Activated B cell treated with CpG ODN at 0.5 μM for 24 hours (primary cell): ENCODE measurements around the gene UBE2V1. TPM values are rescaled to one million over a fixed set of nuclear protein-coding genes. Genes with fewer than 3 reads are reported as not detected.
A peak's percentile ranks its signal among the peaks of the same experiment; 100 is the strongest.
"Not testable (repeated sequence)": the region's sequence is repeated elsewhere in the genome, so short reads cannot be mapped to it uniquely, and the experiment has no call there.

ENCODE experiments used
- ATAC-seq: fragments of 200-7000 bp; cut with Tn5 transposase; one replicate; pipeline ENCODE4 v1.10.0; 2021; ENCODE audit warnings: low read depth, mild to moderate bottlenecking, moderate library complexity
- CTCF ChIA-PET: fragments of 350-600 bp; sonication (Branson Sonifier 250); formaldehyde crosslinking; loops from one replicate; lab custom pipeline; 2021; ENCODE audit warnings: antibody characterized with exemption; lab: Charles Lee
- POLR2A ChIA-PET: fragments of 350-600 bp; sonication (Branson Sonifier 250); formaldehyde crosslinking; loops from one replicate; lab custom pipeline; 2021; ENCODE audit warnings: antibody characterized with exemption; lab: Charles Lee
- DNase-seq: peaks from one replicate; pipeline ENCODE4 v3.0.0; 2022
- H3K27ac Mint-ChIP-seq: one replicate; pipeline ENCODE4 v1.8.0; 2020; ENCODE audit warnings: mixed read lengths
- H3K27me3 Mint-ChIP-seq: one replicate; pipeline ENCODE4 v1.8.0; 2021; ENCODE audit warnings: mixed read lengths
- H3K36me3 Mint-ChIP-seq: one replicate; pipeline ENCODE4 v1.8.0; 2021; ENCODE audit warnings: low read depth, mixed read lengths
- H3K4me1 Mint-ChIP-seq: one replicate; pipeline ENCODE4 v1.8.0; 2021; ENCODE audit warnings: mixed read lengths
- H3K4me3 Mint-ChIP-seq: one replicate; pipeline ENCODE4 v1.8.0; 2020; ENCODE audit warnings: mild to moderate bottlenecking, mixed read lengths
- H3K9me3 Mint-ChIP-seq: one replicate; pipeline ENCODE4 v1.8.0; 2020; ENCODE audit warnings: mixed read lengths
- intact Hi-C: fragments of 100-400 bp; cut with micrococcal nuclease; formaldehyde crosslinking; loops from one replicate; pipeline ENCODE4 v1.15.1; 2024
- total RNA-seq: library from RNA; stranded (reverse); gene quantifications from 2 replicates; pipeline ENCODE4 v1.2.3, GENCODE V29; 2022
- TF ChIP-seq, protein P1 (sequence below): fragments of 200-600 bp; IDR thresholded peaks from one replicate; pipeline ENCODE4 v1.8.0; 2022; ENCODE audit warnings: antibody characterized with exemption, mild to moderate bottlenecking

UBE2V1 gene
- total RNA-seq, 1 donor from 2014 or later, result 166 TPM

DNA sequence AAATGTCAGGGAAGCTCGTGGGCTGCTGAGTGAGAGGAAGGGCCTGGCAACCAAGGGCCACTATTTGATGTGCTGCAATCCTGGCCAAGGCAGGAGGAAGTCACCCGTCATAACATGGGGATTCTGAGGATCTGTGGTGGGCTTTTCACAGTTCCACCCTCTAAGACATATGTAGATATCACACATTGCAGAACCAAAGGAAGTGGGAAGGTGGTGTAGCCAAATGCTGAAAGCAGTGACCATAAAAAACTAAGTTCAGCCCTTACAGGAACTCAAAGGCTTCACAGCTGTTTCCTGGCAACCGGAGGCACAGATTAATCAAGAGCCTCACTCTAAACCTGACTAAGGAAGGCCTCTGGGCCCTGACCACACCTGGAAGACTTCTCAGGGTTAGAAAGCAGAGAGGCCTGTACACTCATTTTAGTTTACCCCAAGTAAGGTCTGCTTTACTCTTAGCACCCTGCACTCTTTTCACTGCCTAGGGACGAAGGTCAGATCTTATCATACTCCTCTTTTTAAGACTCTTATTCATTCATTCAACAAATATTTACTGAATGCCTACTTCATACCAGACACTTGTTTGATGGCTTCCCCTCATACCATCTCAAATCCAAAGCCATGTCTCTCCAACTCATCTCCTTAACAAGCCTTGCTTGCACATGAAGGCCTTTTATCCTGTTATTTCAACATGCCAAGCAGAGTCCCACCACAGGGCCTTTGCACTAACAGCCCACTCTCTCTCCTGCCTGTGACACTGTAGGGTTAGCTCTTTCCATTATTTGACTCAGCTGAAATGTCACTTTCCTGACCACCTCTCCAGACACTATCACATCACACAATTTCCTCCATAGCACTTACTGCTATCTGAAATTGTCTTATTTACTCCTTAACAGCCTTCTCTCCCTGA lies 2.6 kb downstream of the UBE2V1 start:
- intact Hi-C loops, result loop anchor here (2.0 kb wide), 1 partner anchor 14 kb away; no protein-coding TSS in a partner anchor
- peaks cover 89% of the 10 kb centered on the region for H3K4me1 Mint-ChIP-seq
- H3K36me3 Mint-ChIP-seq, result peaks cover 31% of the 10 kb centered on the region
- no peaks in the 10 kb centered on the region for H3K27me3 Mint-ChIP-seq
- H3K27ac Mint-ChIP-seq, result peak overlapping the region; percentile 88
- ATAC-seq (peak; percentile 31), DNase-seq (no peak)
- peak overlapping the region; percentile 98 for H3K4me3 Mint-ChIP-seq
- TF ChIP-seq, protein P1, sequence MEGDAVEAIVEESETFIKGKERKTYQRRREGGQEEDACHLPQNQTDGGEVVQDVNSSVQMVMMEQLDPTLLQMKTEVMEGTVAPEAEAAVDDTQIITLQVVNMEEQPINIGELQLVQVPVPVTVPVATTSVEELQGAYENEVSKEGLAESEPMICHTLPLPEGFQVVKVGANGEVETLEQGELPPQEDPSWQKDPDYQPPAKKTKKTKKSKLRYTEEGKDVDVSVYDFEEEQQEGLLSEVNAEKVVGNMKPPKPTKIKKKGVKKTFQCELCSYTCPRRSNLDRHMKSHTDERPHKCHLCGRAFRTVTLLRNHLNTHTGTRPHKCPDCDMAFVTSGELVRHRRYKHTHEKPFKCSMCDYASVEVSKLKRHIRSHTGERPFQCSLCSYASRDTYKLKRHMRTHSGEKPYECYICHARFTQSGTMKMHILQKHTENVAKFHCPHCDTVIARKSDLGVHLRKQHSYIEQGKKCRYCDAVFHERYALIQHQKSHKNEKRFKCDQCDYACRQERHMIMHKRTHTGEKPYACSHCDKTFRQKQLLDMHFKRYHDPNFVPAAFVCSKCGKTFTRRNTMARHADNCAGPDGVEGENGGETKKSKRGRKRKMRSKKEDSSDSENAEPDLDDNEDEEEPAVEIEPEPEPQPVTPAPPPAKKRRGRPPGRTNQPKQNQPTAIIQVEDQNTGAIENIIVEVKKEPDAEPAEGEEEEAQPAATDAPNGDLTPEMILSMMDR, result no peak
- ChIA-PET POLR2A (interaction anchor here (0.8 kb wide), 1 partner anchor 39 kb away, joined by 3 read pairs; no protein-coding TSS in a partner anchor), CTCF (interaction anchor here (1.0 to 1.8 kb wide), 5 partner anchors 25 to 131 kb away, joined by 4 to 8 read pairs (median 6); no protein-coding TSS in a partner anchor)
- H3K9me3 Mint-ChIP-seq, result no peaks in the 10 kb centered on the region

DNA sequence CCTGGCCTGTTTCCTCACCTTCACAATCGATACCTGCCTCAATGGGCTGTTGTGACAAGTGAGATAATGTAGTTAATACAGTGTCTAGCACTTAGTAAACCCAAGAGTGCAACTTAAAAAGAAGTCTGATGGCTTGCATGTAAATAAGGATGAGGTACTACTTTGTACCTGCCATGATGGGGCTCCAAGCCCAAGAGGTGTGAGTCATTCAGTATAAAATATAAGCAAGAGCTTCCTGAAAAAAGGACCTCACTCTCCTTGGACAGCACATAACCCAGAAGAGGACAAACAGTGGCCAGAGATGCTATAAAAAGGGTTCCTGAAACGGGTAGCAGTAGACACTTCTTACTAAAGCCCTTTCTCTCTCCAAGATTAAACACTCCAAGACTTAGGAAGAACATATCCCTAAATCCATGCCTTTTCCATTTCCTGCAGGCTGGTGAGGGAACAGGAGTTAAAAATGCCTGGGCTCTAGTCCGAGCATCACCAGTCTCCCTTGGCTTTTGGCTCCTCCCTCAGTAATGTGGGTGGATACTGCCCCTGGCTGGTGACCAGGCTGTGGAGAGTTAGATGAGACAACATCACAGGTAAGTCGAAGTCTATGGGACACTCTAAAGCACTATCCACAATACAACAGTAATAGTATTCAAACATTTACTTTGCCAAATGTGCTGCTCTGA lies 4.3 kb downstream of the UBE2V1 start:
- peaks cover 77% of the 10 kb centered on the region for H3K4me1 Mint-ChIP-seq
- DNase-seq, result no peak
- CTCF ChIA-PET, result interaction anchor here (1.6 to 1.7 kb wide), 2 partner anchors 37 to 129 kb away, joined by 3 to 7 read pairs; no protein-coding TSS in a partner anchor
- intact Hi-C loops, result no loop called here
- peak overlapping the region; percentile 59 for H3K27ac Mint-ChIP-seq
- no peaks in the 10 kb centered on the region for H3K9me3 Mint-ChIP-seq
- no peak for ATAC-seq
- H3K36me3 Mint-ChIP-seq, result peaks cover 35% of the 10 kb centered on the region
- TF ChIP-seq, protein P1, result no peak
- peak overlapping the region; percentile 7 for H3K4me3 Mint-ChIP-seq
- POLR2A ChIA-PET, result interaction anchor here (0.7 kb wide), 1 partner anchor 39 kb away, joined by 6 read pairs; no protein-coding TSS in a partner anchor
- H3K27me3 Mint-ChIP-seq, result no peaks in the 10 kb centered on the region

DNA sequence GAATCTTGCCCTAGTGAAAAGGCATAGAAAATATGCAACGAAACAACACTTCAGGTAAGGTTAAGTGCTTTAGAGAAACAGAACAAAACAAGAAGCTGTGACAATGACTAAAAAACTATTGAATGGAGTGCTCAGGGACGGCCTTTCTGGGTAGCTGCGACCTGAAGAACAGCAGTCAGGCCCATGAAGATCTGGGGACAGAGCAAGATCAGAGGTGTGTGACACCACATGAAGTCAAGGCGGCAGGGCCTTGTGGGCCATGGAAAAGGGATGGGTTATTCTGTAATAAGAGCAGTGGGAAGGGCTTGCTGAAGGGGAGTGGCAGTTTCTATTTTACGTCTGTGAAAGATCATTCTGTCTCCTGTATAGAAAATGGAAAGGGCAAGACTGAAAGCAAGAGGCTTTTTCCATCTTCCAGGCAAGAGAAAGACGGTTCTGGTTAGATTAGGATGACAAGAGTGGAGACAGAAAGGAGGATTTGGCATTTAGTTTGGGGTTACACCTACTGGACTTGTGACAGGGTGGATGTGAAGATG lies 5.1 kb downstream of the UBE2V1 start:
- TF ChIP-seq, protein P1, result no peak
- H3K4me3 Mint-ChIP-seq, result no peak overlapping the region
- POLR2A ChIA-PET, result interaction anchor here (0.6 to 0.8 kb wide), 2 partner anchors 63 to 322 kb away, joined by 3 to 7 read pairs; no protein-coding TSS in a partner anchor

DNA sequence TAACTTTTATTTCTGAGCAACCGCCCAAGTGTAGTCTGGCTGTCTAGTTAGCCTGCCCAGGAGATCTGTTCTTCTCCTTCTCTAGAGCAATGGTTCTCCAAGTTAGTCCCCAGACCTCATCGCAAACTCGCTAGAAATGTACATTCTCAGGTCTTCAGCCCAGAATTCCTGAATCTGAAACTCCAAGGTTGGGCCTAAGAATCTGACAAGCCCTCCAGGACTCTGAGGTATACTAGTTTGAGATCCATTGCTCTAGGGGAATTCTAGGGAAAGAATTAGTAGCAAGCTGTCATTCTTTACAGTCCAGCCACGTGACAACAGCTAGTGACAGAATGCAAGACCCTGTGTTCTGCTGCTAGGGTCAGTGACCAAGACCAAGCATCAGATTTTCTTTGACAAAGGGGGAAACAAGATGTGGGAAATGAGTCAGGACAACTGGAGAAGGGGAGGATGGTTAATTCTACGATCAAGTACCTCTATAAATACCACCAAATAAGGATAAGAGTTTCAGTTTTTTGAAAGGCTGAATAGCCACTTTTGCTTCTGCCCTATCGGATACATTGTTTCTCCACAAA lies 5.8 kb downstream of the UBE2V1 start:
- peaks cover 79% of the 10 kb centered on the region for H3K4me1 Mint-ChIP-seq
- H3K4me3 Mint-ChIP-seq, result no peak overlapping the region
- H3K27ac Mint-ChIP-seq, result peak overlapping the region; percentile 27
- no peaks in the 10 kb centered on the region for H3K9me3 Mint-ChIP-seq
- DNase-seq (no peak), ATAC-seq (no peak)
- intact Hi-C loops, result no loop called here
- peaks cover 41% of the 10 kb centered on the region for H3K36me3 Mint-ChIP-seq
- ChIA-PET CTCF (no interaction called here), POLR2A (interaction anchor here (0.6 to 1.0 kb wide), 4 partner anchors 47 to 439 kb away, joined by 3 to 7 read pairs (median 4); no protein-coding TSS in a partner anchor)
- TF ChIP-seq, protein P1, result no peak
- H3K27me3 Mint-ChIP-seq, result no peaks in the 10 kb centered on the region

More for the DNA sequence above, 5.1 kb downstream of the UBE2V1 start:
- intact Hi-C loops, result no loop called here
- H3K4me1 Mint-ChIP-seq, result peaks cover 77% of the 10 kb centered on the region
- DNase-seq (no peak), ATAC-seq (no peak)
- CTCF ChIA-PET, result interaction anchor here (1.6 kb wide), 1 partner anchor 36 kb away, joined by 3 read pairs; no protein-coding TSS in a partner anchor
- no peaks in the 10 kb centered on the region for H3K27me3 Mint-ChIP-seq
- H3K9me3 Mint-ChIP-seq, result no peaks in the 10 kb centered on the region
- H3K36me3 Mint-ChIP-seq, result peaks cover 41% of the 10 kb centered on the region
- peak overlapping the region; percentile 18 for H3K27ac Mint-ChIP-seq

DNA sequence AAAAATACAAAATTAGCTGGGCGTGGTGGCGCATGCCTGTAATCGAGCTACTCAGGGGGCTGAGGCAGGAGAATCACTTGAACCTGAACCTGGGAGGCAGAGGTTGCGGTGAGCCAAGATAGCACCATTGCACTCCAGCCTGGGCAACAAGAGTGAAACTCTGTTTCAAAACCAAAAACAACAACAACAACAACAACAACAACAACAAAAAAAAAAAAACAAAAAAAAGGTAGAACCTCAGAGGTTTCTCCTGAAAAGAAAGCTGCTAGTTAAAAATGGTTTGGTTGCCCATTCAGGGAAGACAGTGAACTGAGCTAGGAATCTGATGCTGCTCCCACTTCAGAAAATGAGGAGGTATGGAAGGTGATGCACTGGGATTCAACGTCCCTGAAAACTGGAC lies 6.3 kb downstream of the UBE2V1 start:
- POLR2A ChIA-PET, result interaction anchor here (0.6 to 1.0 kb wide), 3 partner anchors 8 to 440 kb away, joined by 3 to 4 read pairs (median 4); no protein-coding TSS in a partner anchor
- CTCF ChIA-PET, result interaction anchor here (0.7 to 1.6 kb wide), 4 partner anchors 14 to 221 kb away, joined by 3 to 8 read pairs (median 4); no protein-coding TSS in a partner anchor
- H3K36me3 Mint-ChIP-seq, result peaks cover 40% of the 10 kb centered on the region
- intact Hi-C loops, H3K27me3 Mint-ChIP-seq, H3K9me3 Mint-ChIP-seq, H3K4me3 Mint-ChIP-seq, ATAC-seq, DNase-seq: not testable (repeated sequence)
- peaks cover 79% of the 10 kb centered on the region for H3K4me1 Mint-ChIP-seq
- peak overlapping the region; percentile 27 for H3K27ac Mint-ChIP-seq

DNA sequence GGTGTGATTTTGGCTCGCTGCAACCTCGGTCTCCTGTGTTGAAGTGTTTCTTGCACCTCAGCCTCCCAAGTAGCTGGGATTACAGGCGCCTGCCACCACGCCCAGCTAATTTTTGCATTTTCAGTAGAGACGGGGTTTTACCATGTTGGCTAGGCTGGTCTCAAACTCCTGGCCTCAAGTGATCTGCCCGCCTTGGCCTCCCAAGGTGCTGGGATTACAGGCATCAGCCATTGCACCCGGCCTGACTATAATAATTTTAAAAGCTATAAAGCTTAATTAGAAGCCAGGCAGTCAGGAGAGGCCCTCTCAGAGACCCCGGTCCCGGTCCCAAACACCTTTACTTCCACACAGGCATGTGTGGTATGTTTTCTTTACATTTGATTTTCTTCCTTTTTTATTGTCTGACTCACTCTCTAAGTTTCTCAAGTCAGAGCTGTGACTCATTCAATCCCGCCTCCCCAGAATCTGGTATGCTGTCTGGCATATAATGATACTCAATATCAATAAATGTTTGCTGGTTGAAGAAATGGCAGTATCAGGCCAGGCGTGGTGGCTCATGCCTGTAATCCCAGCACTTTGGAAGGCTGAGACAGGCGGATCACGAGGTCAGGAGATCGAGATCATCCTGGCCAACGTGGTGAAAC lies 9.4 kb downstream of the UBE2V1 start:
- not testable (repeated sequence) for H3K4me3 Mint-ChIP-seq, H3K27ac Mint-ChIP-seq

More for the DNA sequence above, 9.4 kb downstream of the UBE2V1 start:
- ChIA-PET POLR2A (interaction anchor here (1.4 kb wide), 1 partner anchor 10 kb away, joined by 3 read pairs; the partner anchor contains the start of gene UBE2V1), CTCF (interaction anchor here (0.6 kb wide), 1 partner anchor 66 kb away, joined by 3 read pairs; no protein-coding TSS in a partner anchor)
- H3K27me3 Mint-ChIP-seq, intact Hi-C loops, H3K9me3 Mint-ChIP-seq, DNase-seq: not testable (repeated sequence)
- peaks cover 45% of the 10 kb centered on the region for H3K36me3 Mint-ChIP-seq
- peaks cover 67% of the 10 kb centered on the region for H3K4me1 Mint-ChIP-seq
- peak; percentile 45 for ATAC-seq
